Mesenchymal stem cell (in vitro differentiated cells and primary cell): Measurements from ENCODE around the gene SYNJ2.

Experiments
- DNase-seq: peaks from one replicate; pipeline ENCODE4 v3.0.0-alpha.2; 2013
- H2AFZ ChIP-seq: one replicate; pipeline ENCODE4 v1.6.1; 2013; ENCODE audit warnings: low read depth, mild to moderate bottlenecking, control low read depth, inconsistent platforms, low read length, moderate library complexity
- H2AK5ac ChIP-seq: 2 replicates; pipeline ENCODE4 v1.6.1; 2013; ENCODE audit warnings: low read length, moderate library complexity, mild to moderate bottlenecking, inconsistent platforms; ENCODE audit not compliant: severe bottlenecking
- H2BK120ac ChIP-seq: one replicate; pipeline ENCODE4 v1.6.1; 2013; ENCODE audit warnings: low read depth, mild to moderate bottlenecking, inconsistent platforms, low read length, moderate library complexity
- H2BK12ac ChIP-seq, 2 experiments: one replicate each; pipeline ENCODE4 v1.6.1; 2013; ENCODE audit warnings: inconsistent platforms in 2 of 2, low read length in 2 of 2, mild to moderate bottlenecking in 2 of 2, moderate library complexity in 2 of 2, control low read depth in 1 of 2
- H2BK15ac ChIP-seq: one replicate; pipeline ENCODE4 v1.6.1; 2013; ENCODE audit warnings: mild to moderate bottlenecking, low read depth, inconsistent platforms; ENCODE audit not compliant: poor library complexity, severe bottlenecking
- H2BK5ac ChIP-seq: 2 replicates; pipeline ENCODE4 v1.6.1; 2013; ENCODE audit warnings: low read depth, mild to moderate bottlenecking, low read length, control low read depth, inconsistent platforms; ENCODE audit not compliant: poor library complexity, severe bottlenecking
- H3K14ac ChIP-seq, 2 experiments: one replicate each; pipeline ENCODE4 v1.6.1; 2013; ENCODE audit warnings: inconsistent platforms in 2 of 2, low read length in 2 of 2, control low read depth in 1 of 2, mild to moderate bottlenecking in 1 of 2, moderate library complexity in 1 of 2
- H3K18ac ChIP-seq, 2 experiments: one replicate each; pipeline ENCODE4 v1.6.1; 2013; ENCODE audit warnings: inconsistent platforms in 2 of 2, low read length in 2 of 2, control low read depth in 1 of 2, low read depth in 1 of 2, mild to moderate bottlenecking in 1 of 2
- H3K23ac ChIP-seq, 2 experiments: one replicate each; pipeline ENCODE4 v1.6.1; 2013; ENCODE audit warnings: inconsistent platforms in 2 of 2, low read length in 2 of 2, mild to moderate bottlenecking in 2 of 2, moderate library complexity in 2 of 2, control low read depth in 1 of 2
- H3K27ac ChIP-seq: 2 replicates; pipeline ENCODE4 v1.5.1; 2013; ENCODE audit warnings: mild to moderate bottlenecking, moderate library complexity, low read length, control low read depth, inconsistent platforms; ENCODE audit not compliant: poor library complexity, severe bottlenecking
- H3K27me3 ChIP-seq, 2 experiments: 2 replicates each; pipeline versions ENCODE4 v1.6.1 to v1.7.0; 2013; ENCODE audit warnings: low read length in 2 of 2, mild to moderate bottlenecking in 2 of 2, moderate library complexity in 2 of 2, control low read depth in 1 of 2, inconsistent platforms in 1 of 2; ENCODE audit not compliant: control insufficient read depth in 1 of 2, insufficient read depth in 1 of 2
- H3K36me3 ChIP-seq, 2 experiments: 2 replicates each; pipeline versions ENCODE4 v1.6.1 to v1.7.0; 2013; ENCODE audit warnings: low read length in 2 of 2, control low read depth in 1 of 2, inconsistent platforms in 1 of 2, low read depth in 1 of 2, mild to moderate bottlenecking in 1 of 2; ENCODE audit not compliant: insufficient read depth in 2 of 2, control insufficient read depth in 1 of 2
- H3K4ac ChIP-seq, 2 experiments: one replicate each; pipeline ENCODE4 v1.6.1; 2013; ENCODE audit warnings: inconsistent platforms in 2 of 2, low read length in 2 of 2, mild to moderate bottlenecking in 2 of 2, moderate library complexity in 2 of 2, control low read depth in 1 of 2, low read depth in 1 of 2
- H3K4me1 ChIP-seq: 2 replicates; pipeline ENCODE4 v1.6.1; 2013; ENCODE audit warnings: low read depth, low read length, control low read depth; ENCODE audit not compliant: control insufficient read depth, insufficient read depth
- H3K4me2 ChIP-seq: 2 replicates; pipeline ENCODE4 v1.6.1; 2013; ENCODE audit warnings: low read length, mild to moderate bottlenecking, inconsistent platforms; ENCODE audit not compliant: poor library complexity, severe bottlenecking
- H3K4me3 ChIP-seq, 2 experiments: 2 replicates each; pipeline versions ENCODE4 v1.5.1 to v1.7.0; 2013; ENCODE audit warnings: low read length in 2 of 2, mild to moderate bottlenecking in 2 of 2, control low read depth in 1 of 2, low read depth in 1 of 2; ENCODE audit not compliant: insufficient read depth in 1 of 2
- H3K79me1 ChIP-seq: replicated peaks from 2 replicates; pipeline ENCODE4 v1.6.1; 2013; ENCODE audit warnings: mild to moderate bottlenecking, control low read depth, low read length, inconsistent platforms; ENCODE audit not compliant: poor library complexity, severe bottlenecking
- H3K9ac ChIP-seq: 2 replicates; pipeline ENCODE4 v1.7.0; 2013; ENCODE audit warnings: mild to moderate bottlenecking, low read length, moderate library complexity
- H3K9me3 ChIP-seq: 2 replicates; pipeline ENCODE4 v1.7.0; 2013; ENCODE audit warnings: mild to moderate bottlenecking, low read length; ENCODE audit not compliant: control insufficient read depth
- H4K8ac ChIP-seq: one replicate; pipeline ENCODE4 v1.6.1; 2013; ENCODE audit warnings: inconsistent platforms, mild to moderate bottlenecking, low read length, moderate library complexity
- H4K91ac ChIP-seq: one replicate; pipeline ENCODE4 v1.6.1; 2013; ENCODE audit warnings: mild to moderate bottlenecking, low read length, inconsistent platforms
- WGBS: methylation state at CpG from one replicate; pipeline ENCODE4 v1.1.7; 2013; ENCODE audit warnings: mixed read lengths; 5-methylcytosine and 5-hydroxymethylcytosine counted together

Gene SYNJ2

GRCh38 chr6:157976345-157977175 lies 5.1 kb upstream of the SYNJ2 start:
- Histone ChIP-seq H4K91ac (no peak overlapping the region), H3K79me1 (no peaks in the 10 kb centered on the region), H3K14ac (no peak overlapping the region), H2AFZ (no peak overlapping the region), H3K9me3 (no peaks in the 10 kb centered on the region), H3K4me2 (no peak overlapping the region), H3K27me3 (no peaks in the 10 kb centered on the region), H3K36me3 (no peaks in the 10 kb centered on the region), H3K18ac (no peak overlapping the region), H2AK5ac (no peak overlapping the region), H2BK15ac (no peak overlapping the region), H2BK5ac (no peak overlapping the region), H3K27ac (no peak overlapping the region), H3K4ac (no peak overlapping the region), H3K4me3 (no peak overlapping the region), H4K8ac (no peak overlapping the region), H2BK12ac (peak overlapping the region in 1 of 2 experiments; percentile 54), H3K23ac (no peak overlapping the region), H3K9ac (no peak overlapping the region), H2BK120ac (no peak overlapping the region), H3K4me1 (peaks cover 13% of the 10 kb centered on the region)
- DNase-seq: no peak
- WGBS: 95% methylated on average over 21 of the region's 21 CpGs

- WGBS: 94% methylated on average over 10 of the region's 10 CpGs
- H3K79me1 ChIP-seq: no peaks in the 10 kb centered on the region
- H3K4ac ChIP-seq: no peak overlapping the region
- H2BK15ac ChIP-seq: no peak overlapping the region
- no peak overlapping the region for H3K23ac ChIP-seq
- H4K8ac ChIP-seq: no peak overlapping the region
- no peak overlapping the region for H3K4me3 ChIP-seq
- no peak overlapping the region for H2BK120ac ChIP-seq
- H2BK12ac ChIP-seq: no peak overlapping the region
- H2BK5ac ChIP-seq: no peak overlapping the region
- no peak overlapping the region for H3K27ac ChIP-seq
- peaks cover 13% of the 10 kb centered on the region for H3K4me1 ChIP-seq
- no peak overlapping the region for H3K4me2 ChIP-seq
- H4K91ac ChIP-seq: no peak overlapping the region
- H2AFZ ChIP-seq: no peak overlapping the region
- H3K36me3 ChIP-seq: no peaks in the 10 kb centered on the region
- no peak overlapping the region for H2AK5ac ChIP-seq
- no peak overlapping the region for H3K9ac ChIP-seq
- no peak overlapping the region for H3K18ac ChIP-seq
- no peaks in the 10 kb centered on the region for H3K9me3 ChIP-seq
- no peaks in the 10 kb centered on the region for H3K27me3 ChIP-seq
- no peak for DNase-seq
- no peak overlapping the region for H3K14ac ChIP-seq
These were observed 4.4 kb upstream of the SYNJ2 start for GRCh38 chr6:157977176-157977804.

GRCh38 chr6:157978021-157978783 lies 3.5 kb upstream of the SYNJ2 start:
- no peak overlapping the region for H3K4me3 ChIP-seq
- no peak overlapping the region for H3K9ac ChIP-seq
- H3K18ac ChIP-seq: no peak overlapping the region
- no peak overlapping the region for H4K8ac ChIP-seq
- H3K4me1 ChIP-seq: peaks cover 13% of the 10 kb centered on the region
- no peaks in the 10 kb centered on the region for H3K79me1 ChIP-seq
- no peak overlapping the region for H3K4me2 ChIP-seq
- H3K27ac ChIP-seq: no peak overlapping the region
- H3K4ac ChIP-seq: no peak overlapping the region
- H3K23ac ChIP-seq: no peak overlapping the region
- H2BK12ac ChIP-seq: no peak overlapping the region
- no peak overlapping the region for H2AFZ ChIP-seq
- no peak overlapping the region for H2BK120ac ChIP-seq
- no peak overlapping the region for H3K14ac ChIP-seq
- no peaks in the 10 kb centered on the region for H3K27me3 ChIP-seq
- H3K9me3 ChIP-seq: no peaks in the 10 kb centered on the region
- no peak overlapping the region for H2BK15ac ChIP-seq
- 87% methylated on average over 16 of the region's 16 CpGs for WGBS
- H3K36me3 ChIP-seq: no peaks in the 10 kb centered on the region
- no peak overlapping the region for H2BK5ac ChIP-seq
- H2AK5ac ChIP-seq: no peak overlapping the region
- no peak overlapping the region for H4K91ac ChIP-seq
- no peak for DNase-seq
